GM12878 (cell line): Measurements from ENCODE around the gene KIF6. TPM values are rescaled to one million over a fixed set of nuclear protein-coding genes. Genes with fewer than 3 reads are reported as not detected.

ENCODE experiments used
- ATAC-seq: fragments of 200-7000 bp; cut with Tn5 transposase; 3 replicates; pipeline ENCODE4 v1.9.1; 2020; ENCODE audit warnings: mild to moderate bottlenecking, moderate library complexity
- BruUV-seq: library from RNA; stranded (reverse); fragments of 400-500 nt; replicated peaks from 2 replicates; lab custom pipeline; 2021; lab: Mats Ljungman, UMichigan
- CTCF ChIA-PET: fragments of 300-600 bp; sonication (Branson Sonifier 250); formaldehyde crosslinking; extraction: SDS; loops from one replicate; lab custom pipeline; 2021; ENCODE audit warnings: inconsistent platforms; lab: Yijun Ruan, JAX
- POLR2A ChIA-PET: fragments of 350-600 bp; formaldehyde crosslinking; extraction: SDS; loops from one replicate; lab custom pipeline; 2021; ENCODE audit warnings: inconsistent platforms; lab: Charles Lee
- RAD21 ChIA-PET: fragments of 300-600 bp; sonication (Branson Sonifier 250); formaldehyde crosslinking; loops from one replicate; lab custom pipeline; 2023; ENCODE audit warnings: antibody characterized with exemption; ENCODE audit not compliant: unreplicated experiment; lab: Charles Lee
- SMC1A ChIA-PET: fragments of 300-600 bp; sonication (Branson Sonifier 250); formaldehyde crosslinking; loops from one replicate; lab custom pipeline; 2023; ENCODE audit not compliant: unreplicated experiment, uncharacterized antibody; lab: Charles Lee
- DNase-seq: peaks from one replicate; pipeline ENCODE4 v3.0.0-alpha.2; 2011; ENCODE audit warnings: low read depth, low spot score
- FAIRE-seq: peaks from 3 replicates; lab custom pipeline; 2011; peaks lifted over from hg19 to GRCh38; lab: Jason Lieb, UNC
- H2AFZ ChIP-seq: 2 replicates; pipeline ENCODE4 v1.6.0; 2011; ENCODE audit warnings: low read depth, low read length, control low read depth; ENCODE audit not compliant: control insufficient read depth
- H3K27ac ChIP-seq: 2 replicates; pipeline ENCODE4 v1.5.1; 2011; ENCODE audit warnings: control low read depth; ENCODE audit not compliant: control insufficient read depth, insufficient read depth
- H3K27me3 ChIP-seq, 2 experiments: replicated peaks in 1 of 2; 2 replicates each; pipeline versions ENCODE4 v1.6.0 to v1.6.1; 2011; ENCODE audit warnings: low read length in 1 of 2; ENCODE audit not compliant: control insufficient read depth in 2 of 2, insufficient read depth in 2 of 2
- H3K36me3 ChIP-seq, 2 experiments: 2 replicates each; pipeline ENCODE4 v1.5.1; 2011; ENCODE audit warnings: low read length in 1 of 2; ENCODE audit not compliant: control insufficient read depth in 2 of 2, insufficient read depth in 2 of 2
- H3K4me1 ChIP-seq: 2 replicates; pipeline ENCODE4 v1.6.1; 2011; ENCODE audit warnings: mild to moderate bottlenecking, low read length, moderate library complexity, mixed read lengths; ENCODE audit not compliant: control insufficient read depth, insufficient read depth
- H3K4me2 ChIP-seq: 2 replicates; pipeline ENCODE4 v1.6.0; 2011; ENCODE audit warnings: control low read depth; ENCODE audit not compliant: control insufficient read depth, insufficient read depth
- H3K4me3 ChIP-seq: fragments of 200-600 bp; sonication (generic); 2 replicates; pipeline ENCODE4 v1.5.1; 2016
- H3K79me2 ChIP-seq: 2 replicates; pipeline ENCODE4 v1.6.0; 2011; ENCODE audit warnings: low read length; ENCODE audit not compliant: control insufficient read depth, insufficient read depth
- H3K9ac ChIP-seq: 2 replicates; pipeline ENCODE4 v1.8.0; 2011; ENCODE audit warnings: low read length, control low read depth, mixed read lengths; ENCODE audit not compliant: control insufficient read depth, insufficient read depth
- H3K9me3 ChIP-seq: replicated peaks from 3 replicates; pipeline ENCODE4 v1.5.1; 2011; ENCODE audit warnings: mild to moderate bottlenecking, low read length; ENCODE audit not compliant: control insufficient read depth, insufficient read depth
- H4K20me1 ChIP-seq: 2 replicates; pipeline ENCODE4 v1.6.0; 2011; ENCODE audit not compliant: control insufficient read depth, insufficient read depth
- BRCA1 ChIP-seq: IDR thresholded peaks from 2 replicates; pipeline ENCODE4 v1.6.1; 2011; ENCODE audit warnings: low read depth, low read length, improper control_type of control experiment
- CBX3 ChIP-seq: fragments of 200-600 bp; sonication (generic); IDR thresholded peaks from 2 replicates; pipeline ENCODE4 v1.6.1; 2016; ENCODE audit warnings: low read depth, borderline replicate concordance
- CHD2 ChIP-seq: IDR thresholded peaks from 2 replicates; pipeline ENCODE4 v1.6.1; 2011; ENCODE audit warnings: low read depth, low read length, improper control_type of control experiment, borderline replicate concordance
- EED ChIP-seq: sonication (generic); IDR thresholded peaks from 2 replicates; pipeline ENCODE4 v1.6.1; 2016; ENCODE audit warnings: antibody characterized with exemption, low read depth
- HDGF ChIP-seq: fragments of 450-650 bp; IDR thresholded peaks from 2 replicates; pipeline ENCODE4 v1.6.1; 2016; ENCODE audit warnings: antibody characterized with exemption
- JUNB ChIP-seq: IDR thresholded peaks from 2 replicates; pipeline ENCODE4 v1.6.1; 2016; ENCODE audit warnings: antibody characterized with exemption, mild to moderate bottlenecking
- NFIC ChIP-seq: IDR thresholded peaks from 2 replicates; pipeline ENCODE4 v1.6.1; 2012; ENCODE audit warnings: low read depth, mild to moderate bottlenecking, inconsistent platforms, low read length, moderate library complexity
- NR2C2 ChIP-seq: IDR thresholded peaks from 2 replicates; pipeline ENCODE4 v1.6.1; 2011; ENCODE audit warnings: borderline replicate concordance, low read depth; ENCODE audit not compliant: control insufficient read depth, insufficient read length
- RBBP5 ChIP-seq: fragments of 200-600 bp; sonication (generic); conservative IDR thresholded peaks from 2 replicates; pipeline ENCODE4 v1.6.1; 2016
- RELA ChIP-seq: fragments of 450-650 bp; IDR thresholded peaks from 2 replicates; pipeline ENCODE4 v1.8.0; 2014; ENCODE audit warnings: borderline replicate concordance; ENCODE audit not compliant: partially characterized antibody
- SMAD5 ChIP-seq: IDR thresholded peaks from 2 replicates; pipeline ENCODE4 v1.6.1; 2016; ENCODE audit warnings: antibody characterized with exemption, low read depth
- TCF3 ChIP-seq: IDR thresholded peaks from 2 replicates; pipeline ENCODE4 v1.6.1; 2012; ENCODE audit warnings: low read depth, mild to moderate bottlenecking, low read length, borderline replicate concordance; ENCODE audit not compliant: insufficient read depth
- WGBS: methylation state at CpG from one replicate; pipeline ENCODE4 v1.1.6; 2016; ENCODE audit warnings: low lambda C conversion rate; ENCODE audit not compliant: insufficient replicate concordance, insufficient coverage; ENCODE audit errors: missing lambda C conversion rate; 5-methylcytosine and 5-hydroxymethylcytosine counted together
- in situ Hi-C: fragments of 300-500 bp; cut with MboI; formaldehyde crosslinking; loops from 9 replicates; pipeline ENCODE4 v1.14.3; 2018; ENCODE audit warnings: mixed read lengths
- intact Hi-C: fragments of 100-400 bp; cut with micrococcal nuclease; formaldehyde crosslinking; loops from one replicate; pipeline ENCODE4 v1.14.2; 2022; ENCODE audit not compliant: unreplicated experiment
- polyA plus RNA-seq, 11 experiments: library from polyadenylated mRNA; depleted of rRNA in 4 of 11; unstranded in 6 of 11; stranded (reverse) in 5 of 11; fragments of >200 nt; fragmentation: Nextera tagmentation in 4 of 11; fragmentation: Illumina TruSeq in 1 of 11; extraction: Ambion mirVana in 4 of 11; extraction: Trizol in 1 of 11; gene quantifications; 1 replicate in 1 of 11; 2 replicates in 10 of 11; pipeline versions ENCODE4 v1.2.1 to v1.2.3, GENCODE V29; 2011 to 2016; ENCODE audit warnings: inconsistent platforms in 2 of 11, missing spikeins in 2 of 11, low read depth in 1 of 11
- total RNA-seq, 4 experiments: library from RNA; depleted of rRNA in 3 of 4; stranded (reverse); fragments of >200 nt in 3 of 4; fragmentation: Illumina TruSeq in 1 of 4; extraction: Trizol in 1 of 4; gene quantifications; 2 replicates each; pipeline versions ENCODE4 v1.2.1 to v1.2.3, GENCODE V29; 2013 to 2021
- TF ChIP-seq, protein P1 (sequence below): fragments of 450-650 bp; IDR thresholded peaks from 2 replicates; pipeline ENCODE4 v1.6.1; 2017; ENCODE audit warnings: low read depth, mild to moderate bottlenecking, moderate library complexity
- TF ChIP-seq, protein P2 (sequence below): IDR thresholded peaks from 2 replicates; pipeline ENCODE4 v1.6.1; 2012; ENCODE audit warnings: low read depth, low read length, improper control_type of control experiment
- TF ChIP-seq, protein P3 (sequence below): fragments of 450-650 bp; IDR thresholded peaks from 2 replicates; pipeline ENCODE4 v1.6.1; 2017; ENCODE audit warnings: borderline replicate concordance

The KIF6 gene
- total and polyA plus RNA-seq, 10 of the 15 experiments (the other 5 are each of a cell fraction or from before 2014, with no cell fraction given), result 0.09 to 1.0 (median 0.28) TPM

DNA sequence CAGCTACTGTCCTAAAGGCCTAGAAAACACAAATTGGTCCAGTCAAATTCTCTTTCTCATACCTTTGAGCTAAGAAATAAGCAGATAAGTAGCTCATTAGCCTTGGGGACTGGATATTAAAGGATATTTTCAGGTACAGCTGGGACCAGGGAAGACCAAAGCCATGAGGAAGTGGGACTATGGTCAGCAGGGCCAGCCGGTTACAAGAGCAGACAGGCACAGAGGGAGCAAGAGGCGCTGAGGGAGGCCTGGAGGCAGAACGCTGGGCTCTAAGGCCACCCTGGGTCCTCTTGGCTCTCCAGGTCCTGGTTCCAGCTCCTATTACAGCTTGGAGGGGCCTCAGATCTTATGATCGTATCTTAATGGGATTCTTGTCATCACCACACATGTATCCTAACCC, 314.2 kb downstream of the KIF6 start:
- SMC1A ChIA-PET, result interaction anchor here (0.7 to 1.1 kb wide), 5 partner anchors 10 to 91 kb away, joined by 3 read pairs; no protein-coding TSS in a partner anchor
- FAIRE-seq (no peak), DNase-seq (no peak), ATAC-seq (no peak)
- Histone ChIP-seq H2AFZ (no peak overlapping the region), H3K4me3 (no peak overlapping the region), H3K27ac (no peak overlapping the region), H3K36me3 (no peaks in the 10 kb centered on the region), H3K4me2 (no peak overlapping the region), H3K9ac (no peak overlapping the region), H3K27me3 (no peaks in the 10 kb centered on the region), H3K9me3 (no peaks in the 10 kb centered on the region), H3K79me2 (no peaks in the 10 kb centered on the region), H4K20me1 (no peaks in the 10 kb centered on the region), H3K4me1 (peaks cover 3% of the 10 kb centered on the region)
- no TSS peak for BruUV-seq
- POLR2A ChIA-PET, result no interaction called here
- no peak for TF ChIP-seq HDGF
- TF ChIP-seq NFIC, result no peak
- no peak for TF ChIP-seq NR2C2
- no peak for TF ChIP-seq RELA
- TF ChIP-seq EED, result no peak
- TF ChIP-seq SMAD5, result no peak
- TF ChIP-seq BRCA1, result no peak
- TF ChIP-seq CBX3, result no peak
- no peak for TF ChIP-seq RBBP5
- TF ChIP-seq, protein P1, sequence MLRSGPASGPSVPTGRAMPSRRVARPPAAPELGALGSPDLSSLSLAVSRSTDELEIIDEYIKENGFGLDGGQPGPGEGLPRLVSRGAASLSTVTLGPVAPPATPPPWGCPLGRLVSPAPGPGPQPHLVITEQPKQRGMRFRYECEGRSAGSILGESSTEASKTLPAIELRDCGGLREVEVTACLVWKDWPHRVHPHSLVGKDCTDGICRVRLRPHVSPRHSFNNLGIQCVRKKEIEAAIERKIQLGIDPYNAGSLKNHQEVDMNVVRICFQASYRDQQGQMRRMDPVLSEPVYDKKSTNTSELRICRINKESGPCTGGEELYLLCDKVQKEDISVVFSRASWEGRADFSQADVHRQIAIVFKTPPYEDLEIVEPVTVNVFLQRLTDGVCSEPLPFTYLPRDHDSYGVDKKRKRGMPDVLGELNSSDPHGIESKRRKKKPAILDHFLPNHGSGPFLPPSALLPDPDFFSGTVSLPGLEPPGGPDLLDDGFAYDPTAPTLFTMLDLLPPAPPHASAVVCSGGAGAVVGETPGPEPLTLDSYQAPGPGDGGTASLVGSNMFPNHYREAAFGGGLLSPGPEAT, result no peak
- TF ChIP-seq TCF3, result no peak
- no peak for TF ChIP-seq CHD2
- TF ChIP-seq, protein P2, sequence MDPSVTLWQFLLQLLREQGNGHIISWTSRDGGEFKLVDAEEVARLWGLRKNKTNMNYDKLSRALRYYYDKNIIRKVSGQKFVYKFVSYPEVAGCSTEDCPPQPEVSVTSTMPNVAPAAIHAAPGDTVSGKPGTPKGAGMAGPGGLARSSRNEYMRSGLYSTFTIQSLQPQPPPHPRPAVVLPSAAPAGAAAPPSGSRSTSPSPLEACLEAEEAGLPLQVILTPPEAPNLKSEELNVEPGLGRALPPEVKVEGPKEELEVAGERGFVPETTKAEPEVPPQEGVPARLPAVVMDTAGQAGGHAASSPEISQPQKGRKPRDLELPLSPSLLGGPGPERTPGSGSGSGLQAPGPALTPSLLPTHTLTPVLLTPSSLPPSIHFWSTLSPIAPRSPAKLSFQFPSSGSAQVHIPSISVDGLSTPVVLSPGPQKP, result no peak
- TF ChIP-seq, protein P3, sequence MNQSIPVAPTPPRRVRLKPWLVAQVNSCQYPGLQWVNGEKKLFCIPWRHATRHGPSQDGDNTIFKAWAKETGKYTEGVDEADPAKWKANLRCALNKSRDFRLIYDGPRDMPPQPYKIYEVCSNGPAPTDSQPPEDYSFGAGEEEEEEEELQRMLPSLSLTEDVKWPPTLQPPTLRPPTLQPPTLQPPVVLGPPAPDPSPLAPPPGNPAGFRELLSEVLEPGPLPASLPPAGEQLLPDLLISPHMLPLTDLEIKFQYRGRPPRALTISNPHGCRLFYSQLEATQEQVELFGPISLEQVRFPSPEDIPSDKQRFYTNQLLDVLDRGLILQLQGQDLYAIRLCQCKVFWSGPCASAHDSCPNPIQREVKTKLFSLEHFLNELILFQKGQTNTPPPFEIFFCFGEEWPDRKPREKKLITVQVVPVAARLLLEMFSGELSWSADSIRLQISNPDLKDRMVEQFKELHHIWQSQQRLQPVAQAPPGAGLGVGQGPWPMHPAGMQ, result no peak
- no peak for TF ChIP-seq JUNB
- CTCF ChIA-PET, result interaction anchor here (0.9 to 1.3 kb wide), 4 partner anchors 16 to 49 kb away, joined by 3 read pairs; no protein-coding TSS in a partner anchor
- in situ Hi-C loops, result no loop called here
- RAD21 ChIA-PET, result no interaction called here
- intact Hi-C loops, result no loop called here
- 44% methylated on average over 4 of the region's 4 CpGs for WGBS
